ENCODE data around the gene SPOCD1. TPM values are rescaled to one million over a fixed set of nuclear protein-coding genes. Genes with fewer than 3 reads are reported as not detected.

The SPOCD1 gene
- total RNA-seq, 1 donor from 2014 or later = 0.56 TPM

DNA sequence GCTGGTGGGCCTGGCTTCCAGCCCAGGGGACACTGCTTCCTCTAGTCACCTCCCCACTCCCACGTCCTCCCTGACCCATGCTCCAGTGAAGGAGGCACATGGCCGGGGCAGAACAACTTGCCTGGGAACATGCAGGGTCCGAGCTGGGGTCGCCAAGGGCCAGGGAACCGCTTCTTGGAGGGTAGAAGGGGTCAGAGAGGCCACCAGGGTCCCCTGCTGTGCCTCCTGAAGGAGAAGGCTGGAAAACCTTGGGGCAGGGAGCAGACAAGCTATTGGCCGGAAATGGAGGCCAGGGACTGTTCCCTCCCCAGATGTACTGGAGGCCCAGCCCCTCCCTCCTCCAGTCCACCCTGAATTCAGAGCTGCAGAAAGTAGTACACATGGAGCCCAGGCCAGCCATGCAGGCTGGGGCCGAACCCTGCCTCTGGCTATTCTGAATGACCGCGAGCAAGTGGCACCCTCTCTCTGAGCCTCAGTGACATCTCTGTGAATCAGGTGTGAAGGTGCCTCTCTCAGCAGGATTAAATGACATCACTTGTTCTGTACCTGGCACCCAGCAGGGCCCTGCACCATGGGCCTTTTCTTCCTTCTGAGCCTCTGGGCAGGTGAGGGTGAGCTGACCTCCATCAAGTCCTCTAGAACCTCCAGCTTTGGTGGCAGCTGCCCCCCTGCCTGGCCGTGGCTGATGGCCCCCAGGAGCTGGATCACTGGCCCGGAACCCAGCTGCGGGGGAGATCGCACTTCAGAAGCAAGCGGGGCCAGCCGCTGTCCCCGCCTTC is 15.7 kb downstream of the SPOCD1 start:
- Mint-ChIP-seq H3K27ac (ENCODE audit: unreplicated experiment) (no peak overlapping the region), H3K27me3 (ENCODE audit: low read depth) (no peaks in the 10 kb centered on the region)
- TF ChIP-seq, protein P1, sequence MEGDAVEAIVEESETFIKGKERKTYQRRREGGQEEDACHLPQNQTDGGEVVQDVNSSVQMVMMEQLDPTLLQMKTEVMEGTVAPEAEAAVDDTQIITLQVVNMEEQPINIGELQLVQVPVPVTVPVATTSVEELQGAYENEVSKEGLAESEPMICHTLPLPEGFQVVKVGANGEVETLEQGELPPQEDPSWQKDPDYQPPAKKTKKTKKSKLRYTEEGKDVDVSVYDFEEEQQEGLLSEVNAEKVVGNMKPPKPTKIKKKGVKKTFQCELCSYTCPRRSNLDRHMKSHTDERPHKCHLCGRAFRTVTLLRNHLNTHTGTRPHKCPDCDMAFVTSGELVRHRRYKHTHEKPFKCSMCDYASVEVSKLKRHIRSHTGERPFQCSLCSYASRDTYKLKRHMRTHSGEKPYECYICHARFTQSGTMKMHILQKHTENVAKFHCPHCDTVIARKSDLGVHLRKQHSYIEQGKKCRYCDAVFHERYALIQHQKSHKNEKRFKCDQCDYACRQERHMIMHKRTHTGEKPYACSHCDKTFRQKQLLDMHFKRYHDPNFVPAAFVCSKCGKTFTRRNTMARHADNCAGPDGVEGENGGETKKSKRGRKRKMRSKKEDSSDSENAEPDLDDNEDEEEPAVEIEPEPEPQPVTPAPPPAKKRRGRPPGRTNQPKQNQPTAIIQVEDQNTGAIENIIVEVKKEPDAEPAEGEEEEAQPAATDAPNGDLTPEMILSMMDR (conservative IDR thresholded peaks at IDR 0.05) = no peak

GRCh38 chr1:31799196-31799894 is 16.5 kb downstream of the SPOCD1 start:
- Mint-ChIP-seq H3K36me3 (ENCODE audit: low read depth) (no peaks in the 10 kb centered on the region), H3K4me3 (no peak overlapping the region), H3K27ac (ENCODE audit: unreplicated experiment) (no peak overlapping the region), H3K9me3 (no peaks in the 10 kb centered on the region), H3K4me1 (peaks cover 18% of the 10 kb centered on the region), H3K27me3 (ENCODE audit: low read depth) (no peaks in the 10 kb centered on the region)
- no peak for DNase-seq (ENCODE audit: low read depth, low spot score)
- TF ChIP-seq, protein P1 (conservative IDR thresholded peaks at IDR 0.05) = no peak

More for the DNA sequence above, 15.7 kb downstream of the SPOCD1 start:
- H3K4me1 Mint-ChIP-seq = peaks cover 18% of the 10 kb centered on the region
- no peaks in the 10 kb centered on the region for H3K36me3 Mint-ChIP-seq (ENCODE audit: low read depth)
- H3K4me3 Mint-ChIP-seq = no peak overlapping the region
- DNase-seq (ENCODE audit: low read depth, low spot score) = no peak
- no peaks in the 10 kb centered on the region for H3K9me3 Mint-ChIP-seq

GRCh38 chr1:31798433-31799195 is 17.2 kb downstream of the SPOCD1 start:
- no peaks in the 10 kb centered on the region for H3K27me3 Mint-ChIP-seq (ENCODE audit: low read depth)
- H3K27ac Mint-ChIP-seq (ENCODE audit: unreplicated experiment) = no peak overlapping the region
- H3K4me1 Mint-ChIP-seq = peaks cover 18% of the 10 kb centered on the region
- no peaks in the 10 kb centered on the region for H3K36me3 Mint-ChIP-seq (ENCODE audit: low read depth)
- no peak for DNase-seq (ENCODE audit: low read depth, low spot score)
- H3K4me3 Mint-ChIP-seq = no peak overlapping the region
- TF ChIP-seq, protein P1 (conservative IDR thresholded peaks at IDR 0.05) = no peak
- no peaks in the 10 kb centered on the region for H3K9me3 Mint-ChIP-seq

GRCh38 chr1:31798086-31798432 is 17.8 kb downstream of the SPOCD1 start:
- Mint-ChIP-seq H3K36me3 (ENCODE audit: low read depth) (no peaks in the 10 kb centered on the region), H3K27ac (ENCODE audit: unreplicated experiment) (no peak overlapping the region), H3K4me1 (peaks cover 18% of the 10 kb centered on the region)

DNA sequence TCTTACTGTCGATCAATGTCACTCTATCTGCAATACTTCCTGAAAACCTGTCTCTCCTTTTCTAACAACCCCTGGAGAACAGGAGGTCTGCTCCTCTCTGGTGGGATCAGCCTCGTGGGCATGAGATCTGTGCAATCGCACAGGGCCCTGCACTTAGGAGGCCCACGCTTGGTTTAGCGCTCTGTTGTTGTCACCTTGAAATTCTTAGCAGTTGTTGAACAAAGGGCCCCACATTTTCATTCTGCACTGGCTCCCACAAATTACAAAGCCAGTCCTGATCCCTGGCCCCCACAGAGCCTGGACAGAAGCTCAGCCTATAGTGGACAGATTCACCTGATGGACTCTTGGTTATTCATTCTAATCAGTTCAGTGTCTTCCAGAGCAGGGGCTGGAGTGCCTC is 18.6 kb downstream of the SPOCD1 start:
- Mint-ChIP-seq H3K4me1 (peaks cover 13% of the 10 kb centered on the region), H3K36me3 (ENCODE audit: low read depth) (no peaks in the 10 kb centered on the region), H3K27me3 (ENCODE audit: low read depth) (no peaks in the 10 kb centered on the region), H3K9me3 (no peaks in the 10 kb centered on the region), H3K27ac (ENCODE audit: unreplicated experiment) (no peak overlapping the region), H3K4me3 (no peak overlapping the region)
- no peak for DNase-seq (ENCODE audit: low read depth, low spot score)
- TF ChIP-seq, protein P1 (conservative IDR thresholded peaks at IDR 0.05) = no peak

More at GRCh38 chr1:31798086-31798432, 17.8 kb downstream of the SPOCD1 start:
- Mint-ChIP-seq H3K9me3 (no peaks in the 10 kb centered on the region), H3K4me3 (no peak overlapping the region), H3K27me3 (ENCODE audit: low read depth) (no peaks in the 10 kb centered on the region)
- TF ChIP-seq, protein P1 (conservative IDR thresholded peaks at IDR 0.05) = no peak
- no peak for DNase-seq (ENCODE audit: low read depth, low spot score)

Measured in neural crest cell (in vitro differentiated cells).